Umbilical cord (tissue), 2 donors: Measurements from ENCODE around the gene RHOU. TPM values are rescaled to one million over a fixed set of nuclear protein-coding genes. Genes with fewer than 3 reads are reported as not detected.
"Not testable (repeated sequence)": the region's sequence is repeated elsewhere in the genome, so short reads cannot be mapped to it uniquely, and the experiment has no call there.

Source experiments
- DNase-seq: peaks from one replicate; pipeline ENCODE4 v3.0.0-alpha.2; 2015; ENCODE audit warnings: low spot score
- total RNA-seq: library from RNA; depleted of rRNA; stranded (reverse); fragments of >200 nt; gene quantifications from one replicate; pipeline ENCODE4 v1.2.3, GENCODE V29; 2014; ENCODE audit warnings: low replicate concordance; ENCODE audit not compliant: insufficient read depth

RHOU gene
- total RNA-seq, result 65.7 TPM

GRCh38 chr1:228734881-228735801 is at the start of gene RHOU:
Gene RHOU (plus strand): TSS chr1:228735479. CDS start chr1:228735743, 264 bp downstream.
- peak; percentile 86 for DNase-seq

GRCh38 chr1:228687587-228687986 is 47.7 kb upstream of the RHOU start:
- DNase-seq, result no peak

DNA sequence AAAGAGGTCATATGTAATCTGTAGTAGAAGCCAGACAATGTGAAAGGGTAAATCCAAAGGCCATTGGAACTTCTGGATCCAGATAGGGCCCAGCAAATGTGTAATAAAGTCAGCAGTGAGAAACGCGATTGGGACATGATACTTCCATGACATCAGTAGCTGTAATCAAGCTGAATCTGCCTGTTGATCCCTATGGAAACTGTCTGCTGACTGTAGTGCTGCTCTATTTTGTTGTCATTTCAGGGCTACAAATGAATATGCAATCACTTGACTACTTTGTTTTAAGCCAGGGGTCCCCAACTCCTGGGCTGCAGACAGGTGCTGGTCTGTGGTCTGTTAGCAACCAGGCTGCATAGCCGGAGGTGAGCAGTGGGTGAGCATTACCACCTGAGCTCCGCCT is 46.0 kb upstream of the RHOU start:
- DNase-seq, result no peak

GRCh38 chr1:228691211-228691610 is 44.1 kb upstream of the RHOU start:
- no peak for DNase-seq

- peak; percentile 38 for DNase-seq
Measured at GRCh38 chr1:228691926-228692325, 43.4 kb upstream of the RHOU start.

GRCh38 chr1:228694447-228694846 is 40.8 kb upstream of the RHOU start:
- DNase-seq, result not testable (repeated sequence)

- DNase-seq, result no peak
Measured at GRCh38 chr1:228695015-228695955, 40.0 kb upstream of the RHOU start.

DNA sequence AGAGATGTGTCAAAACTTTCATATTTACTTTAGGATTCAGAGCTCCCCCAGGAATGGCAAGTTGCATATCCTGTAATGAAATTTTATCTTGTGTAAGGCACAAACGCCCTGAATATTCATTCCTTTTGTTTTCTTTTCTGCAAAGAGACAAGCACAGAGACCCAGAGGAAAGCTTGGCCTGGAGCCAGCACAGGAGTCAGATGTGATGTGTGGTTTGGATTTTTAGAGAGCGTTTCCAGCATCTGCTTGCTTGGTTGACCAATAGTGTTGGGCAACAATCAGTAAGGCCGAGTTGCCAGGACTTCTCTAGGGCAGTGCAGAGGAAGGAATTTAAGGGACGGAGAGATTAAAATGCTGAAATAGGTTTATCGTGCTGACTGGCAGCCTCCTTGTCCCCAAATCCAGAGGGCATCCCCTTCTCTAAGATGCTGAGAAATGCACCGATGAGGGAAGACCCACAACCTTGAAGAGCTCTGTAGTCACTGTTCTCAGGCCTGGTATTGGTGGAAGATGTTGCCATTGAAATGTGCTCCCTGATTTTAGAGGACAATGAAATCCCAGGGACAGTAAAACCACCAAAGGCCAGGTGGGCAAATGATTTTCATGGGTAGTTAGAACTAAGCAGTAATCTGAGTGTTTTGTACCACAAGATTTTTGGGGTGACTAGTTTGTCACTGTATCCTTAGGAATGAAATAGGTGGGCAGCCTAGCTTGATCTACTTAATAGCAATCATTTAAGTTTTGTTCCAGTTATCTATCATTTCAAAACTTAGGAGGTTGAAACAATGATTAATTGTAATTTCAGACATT is 37.9 kb upstream of the RHOU start:
- DNase-seq, result peak; percentile 51

GRCh38 chr1:228698017-228698329 is 37.3 kb upstream of the RHOU start:
- no peak for DNase-seq

GRCh38 chr1:228702433-228702832 is 32.8 kb upstream of the RHOU start:
- no peak for DNase-seq

- DNase-seq, result no peak
Measured at GRCh38 chr1:228706305-228706704, 29.0 kb upstream of the RHOU start.

DNA sequence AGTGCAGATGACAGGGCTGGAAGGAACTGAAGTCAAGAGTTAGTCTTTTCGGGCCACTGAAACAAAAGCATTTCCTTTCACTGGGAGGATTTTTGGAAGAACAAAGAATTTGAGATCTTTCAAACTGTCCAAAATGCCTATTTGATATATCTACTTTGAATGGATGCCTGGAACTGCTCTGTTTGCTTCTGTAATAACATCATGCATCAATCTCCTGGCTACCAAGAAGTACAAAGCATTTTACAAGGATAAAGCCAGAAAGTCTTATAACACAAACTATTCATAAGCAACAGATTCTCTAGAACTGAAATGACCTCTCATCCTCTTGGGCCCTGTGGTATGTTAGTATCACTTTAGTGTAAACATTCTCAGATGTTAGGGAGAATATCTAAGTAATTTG is 18.2 kb upstream of the RHOU start:
- DNase-seq, result no peak

GRCh38 chr1:228721407-228721806 is 13.9 kb upstream of the RHOU start:
- peak; percentile 28 for DNase-seq

- DNase-seq, result no peak
Measured at GRCh38 chr1:228723287-228723686, 12.0 kb upstream of the RHOU start.

DNA sequence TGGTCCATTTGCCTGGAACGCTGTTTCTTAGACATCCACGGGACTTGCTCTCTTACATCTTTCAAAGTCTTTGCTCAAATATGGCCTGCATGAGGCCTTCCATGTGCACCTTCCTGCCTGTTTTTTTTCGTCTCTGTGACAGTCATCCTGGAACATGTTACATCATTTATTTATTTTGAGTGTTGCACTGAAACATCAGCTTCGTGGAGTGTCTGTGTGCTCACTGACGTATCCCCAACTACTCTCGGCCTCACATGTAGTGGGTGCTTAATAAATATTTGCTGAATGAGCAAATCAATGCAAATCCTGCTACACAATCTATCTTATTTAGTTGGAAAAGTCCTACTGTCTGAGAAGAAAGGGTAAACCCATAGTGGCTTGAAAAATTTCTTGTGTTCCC is 11.4 kb upstream of the RHOU start:
- DNase-seq, result no peak

GRCh38 chr1:228725178-228725577 is 10.1 kb upstream of the RHOU start:
- no peak for DNase-seq

- peak; percentile 34 for DNase-seq
Measured at GRCh38 chr1:228727681-228728171, 7.6 kb upstream of the RHOU start.

- DNase-seq, result no peak
Measured at GRCh38 chr1:228732426-228732825, 2.9 kb upstream of the RHOU start.

- DNase-seq, result no peak
Measured at GRCh38 chr1:228733576-228733975, 1.7 kb upstream of the RHOU start.

GRCh38 chr1:228735871-228736586 is 750 bp downstream of the RHOU start:
- no peak for DNase-seq
